HEK293 (cell line): Measurements from ENCODE around the gene PSMB4.
"Not testable (repeated sequence)": the region's sequence is repeated elsewhere in the genome, so short reads cannot be mapped to it uniquely, and the experiment has no call there.

ENCODE experiments used
- CTCF ChIA-PET: fragments of 350-600 bp; formaldehyde crosslinking; extraction: SDS; loops from one replicate; lab custom pipeline; 2021; ENCODE audit warnings: antibody characterized with exemption; lab: Yijun Ruan, JAX
- POLR2A ChIA-PET: fragments of 300-600 bp; formaldehyde crosslinking; extraction: SDS; loops from one replicate; lab custom pipeline; 2020; ENCODE audit warnings: antibody characterized with exemption, inconsistent platforms; lab: Yijun Ruan, JAX
- H3K27ac ChIP-seq: fragments of 200-500 bp; sonication (Bioruptor generic); 2 replicates; pipeline ENCODE4 v1.5.1; 2014; ENCODE audit warnings: low read depth, low read length, control low read depth, inconsistent platforms; ENCODE audit errors: extremely low read depth
- H3K36me3 ChIP-seq, 2 experiments: fragments of 200-500 bp in 1 of 2; sonication (Bioruptor generic) in 1 of 2; 1 replicate in 1 of 2; 2 replicates in 1 of 2; pipeline ENCODE4 v1.5.1; 2014 to 2017; ENCODE audit warnings: inconsistent platforms in 2 of 2, low read length in 2 of 2; ENCODE audit not compliant: control insufficient read depth in 2 of 2, insufficient read depth in 1 of 2
- H3K4me1 ChIP-seq: fragments of 200-500 bp; sonication (Bioruptor generic); 2 replicates; pipeline ENCODE4 v1.5.1; 2014; ENCODE audit warnings: mild to moderate bottlenecking, low read length, inconsistent platforms; ENCODE audit not compliant: control insufficient read depth, insufficient read depth
- H3K4me3 ChIP-seq: 2 replicates; pipeline ENCODE4 v1.5.1; 2011; ENCODE audit warnings: low read depth, mild to moderate bottlenecking, control low read depth, low read length, moderate library complexity
- H3K9me3 ChIP-seq: fragments of 200-500 bp; sonication (Bioruptor generic); 2 replicates; pipeline ENCODE4 v1.5.1; 2014; ENCODE audit warnings: low read depth, low read length, inconsistent platforms; ENCODE audit not compliant: control insufficient read depth, insufficient read depth
- KLF9 ChIP-seq: fragments of 450-650 bp; formaldehyde crosslinking; IDR thresholded peaks from 2 replicates; pipeline ENCODE4 v1.5.1; 2016; ENCODE audit warnings: missing biosample characterization, missing genetic modification characterization, low read depth
- MYNN ChIP-seq: fragments of 450-650 bp; formaldehyde crosslinking; IDR thresholded peaks from 2 replicates; pipeline ENCODE4 v1.5.1; 2016; ENCODE audit warnings: missing biosample characterization, missing genetic modification characterization, borderline replicate concordance
- WT1 ChIP-seq: fragments of 450-650 bp; formaldehyde crosslinking; IDR thresholded peaks from 2 replicates; pipeline ENCODE4 v1.5.1; 2016; ENCODE audit warnings: missing biosample characterization, missing genetic modification characterization
- ZBTB20 ChIP-seq: fragments of 450-650 bp; formaldehyde crosslinking; IDR thresholded peaks from 2 replicates; pipeline ENCODE4 v1.5.1; 2016; ENCODE audit warnings: missing biosample characterization, missing genetic modification characterization
- ZNF146 ChIP-seq: fragments of 450-650 bp; formaldehyde crosslinking; IDR thresholded peaks from 2 replicates; pipeline ENCODE4 v1.5.1; 2016; ENCODE audit warnings: missing biosample characterization, missing genetic modification characterization
- ZNF211 ChIP-seq: fragments of 450-650 bp; formaldehyde crosslinking; IDR thresholded peaks from 2 replicates; pipeline ENCODE4 v1.5.1; 2016; ENCODE audit warnings: low read depth, missing biosample characterization, missing genetic modification characterization
- ZNF600 ChIP-seq: fragments of 450-650 bp; formaldehyde crosslinking; IDR thresholded peaks from 2 replicates; pipeline ENCODE4 v1.5.1; 2016; ENCODE audit warnings: missing biosample characterization, missing genetic modification characterization
- ZNF621 ChIP-seq: fragments of 450-650 bp; formaldehyde crosslinking; IDR thresholded peaks from 2 replicates; pipeline ENCODE4 v1.5.1; 2017; ENCODE audit warnings: missing biosample characterization, missing genetic modification characterization
- ZNF629 ChIP-seq: fragments of 450-650 bp; formaldehyde crosslinking; IDR thresholded peaks from 2 replicates; pipeline ENCODE4 v1.5.1; 2017; ENCODE audit warnings: missing biosample characterization, missing genetic modification characterization
- ZNF660 ChIP-seq: fragments of 450-650 bp; IDR thresholded peaks from 2 replicates; pipeline ENCODE4 v1.5.1; 2018; ENCODE audit warnings: missing biosample characterization, mild to moderate bottlenecking, missing genetic modification characterization
- ZNF664 ChIP-seq: fragments of 450-650 bp; formaldehyde crosslinking; IDR thresholded peaks from 2 replicates; pipeline ENCODE4 v1.5.1; 2016; ENCODE audit warnings: missing biosample characterization, missing genetic modification characterization
- ZNF776 ChIP-seq: fragments of 450-650 bp; formaldehyde crosslinking; IDR thresholded peaks from 2 replicates; pipeline ENCODE4 v1.5.0; 2017; ENCODE audit warnings: missing biosample characterization, missing genetic modification characterization, borderline replicate concordance
- ZSCAN16 ChIP-seq: fragments of 450-650 bp; formaldehyde crosslinking; IDR thresholded peaks from 2 replicates; pipeline ENCODE4 v1.5.1; 2016; ENCODE audit warnings: missing biosample characterization, missing genetic modification characterization
- ZSCAN23 ChIP-seq: fragments of 450-650 bp; formaldehyde crosslinking; IDR thresholded peaks from 2 replicates; pipeline ENCODE4 v1.5.1; 2016; ENCODE audit warnings: missing biosample characterization, missing genetic modification characterization
- TF ChIP-seq, protein P1 (sequence below): fragments of 450-650 bp; formaldehyde crosslinking; IDR thresholded peaks from 2 replicates; pipeline ENCODE4 v1.5.1; 2016; ENCODE audit warnings: missing biosample characterization, missing genetic modification characterization
- TF ChIP-seq, protein P2 (sequence below): fragments of 450-650 bp; formaldehyde crosslinking; IDR thresholded peaks from 2 replicates; pipeline ENCODE4 v1.5.1; 2017; ENCODE audit warnings: missing biosample characterization, missing genetic modification characterization
- TF ChIP-seq, protein P3 (sequence below): fragments of 450-650 bp; formaldehyde crosslinking; conservative IDR thresholded peaks from 2 replicates; pipeline ENCODE4 v1.5.1; 2016; ENCODE audit warnings: low read depth, missing biosample characterization, missing genetic modification characterization
- TF ChIP-seq, protein P4 (sequence below): fragments of 450-650 bp; formaldehyde crosslinking; IDR thresholded peaks from 2 replicates; pipeline ENCODE4 v1.5.1; 2017; ENCODE audit warnings: missing biosample characterization, missing genetic modification characterization
- TF ChIP-seq, protein P5 (sequence below): fragments of 450-650 bp; formaldehyde crosslinking; IDR thresholded peaks from 2 replicates; pipeline ENCODE4 v1.5.1; 2016; ENCODE audit warnings: missing biosample characterization, missing genetic modification characterization
- TF ChIP-seq, protein P6 (sequence below): fragments of 450-650 bp; formaldehyde crosslinking; IDR thresholded peaks from 2 replicates; pipeline ENCODE4 v1.5.1; 2017; ENCODE audit warnings: missing biosample characterization, missing genetic modification characterization

PSMB4 gene

DNA sequence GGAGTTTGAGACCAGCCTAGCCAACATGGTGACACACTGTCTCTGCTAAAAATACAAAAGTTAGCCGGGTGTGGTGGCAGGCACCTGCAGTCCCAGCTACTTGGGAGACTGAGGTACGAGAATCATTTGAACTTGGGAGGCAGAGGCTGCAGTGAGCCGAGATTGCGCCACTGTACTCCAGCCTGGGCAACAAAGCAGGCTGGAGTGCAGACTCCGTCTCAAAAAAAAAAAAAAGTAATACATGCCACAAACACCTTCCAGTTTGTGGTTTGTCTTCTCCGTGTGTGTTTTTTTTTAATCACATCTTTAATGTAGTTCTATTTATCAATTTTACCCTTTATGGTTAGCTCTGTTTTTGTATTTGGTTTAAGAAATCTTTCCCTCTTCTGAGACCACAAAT, 37.6 kb downstream of the PSMB4 start (continued):
- TF ChIP-seq, protein P1, sequence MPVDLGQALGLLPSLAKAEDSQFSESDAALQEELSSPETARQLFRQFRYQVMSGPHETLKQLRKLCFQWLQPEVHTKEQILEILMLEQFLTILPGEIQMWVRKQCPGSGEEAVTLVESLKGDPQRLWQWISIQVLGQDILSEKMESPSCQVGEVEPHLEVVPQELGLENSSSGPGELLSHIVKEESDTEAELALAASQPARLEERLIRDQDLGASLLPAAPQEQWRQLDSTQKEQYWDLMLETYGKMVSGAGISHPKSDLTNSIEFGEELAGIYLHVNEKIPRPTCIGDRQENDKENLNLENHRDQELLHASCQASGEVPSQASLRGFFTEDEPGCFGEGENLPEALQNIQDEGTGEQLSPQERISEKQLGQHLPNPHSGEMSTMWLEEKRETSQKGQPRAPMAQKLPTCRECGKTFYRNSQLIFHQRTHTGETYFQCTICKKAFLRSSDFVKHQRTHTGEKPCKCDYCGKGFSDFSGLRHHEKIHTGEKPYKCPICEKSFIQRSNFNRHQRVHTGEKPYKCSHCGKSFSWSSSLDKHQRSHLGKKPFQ (tag by site-specific recombination): no peak
- TF ChIP-seq ZNF621 (tag by site-specific recombination) (no peak), ZNF211 (tag by site-specific recombination) (no peak), ZSCAN16 (no peak), MYNN (no peak), KLF9 (tag by site-specific recombination) (no peak)
- TF ChIP-seq, protein P2, sequence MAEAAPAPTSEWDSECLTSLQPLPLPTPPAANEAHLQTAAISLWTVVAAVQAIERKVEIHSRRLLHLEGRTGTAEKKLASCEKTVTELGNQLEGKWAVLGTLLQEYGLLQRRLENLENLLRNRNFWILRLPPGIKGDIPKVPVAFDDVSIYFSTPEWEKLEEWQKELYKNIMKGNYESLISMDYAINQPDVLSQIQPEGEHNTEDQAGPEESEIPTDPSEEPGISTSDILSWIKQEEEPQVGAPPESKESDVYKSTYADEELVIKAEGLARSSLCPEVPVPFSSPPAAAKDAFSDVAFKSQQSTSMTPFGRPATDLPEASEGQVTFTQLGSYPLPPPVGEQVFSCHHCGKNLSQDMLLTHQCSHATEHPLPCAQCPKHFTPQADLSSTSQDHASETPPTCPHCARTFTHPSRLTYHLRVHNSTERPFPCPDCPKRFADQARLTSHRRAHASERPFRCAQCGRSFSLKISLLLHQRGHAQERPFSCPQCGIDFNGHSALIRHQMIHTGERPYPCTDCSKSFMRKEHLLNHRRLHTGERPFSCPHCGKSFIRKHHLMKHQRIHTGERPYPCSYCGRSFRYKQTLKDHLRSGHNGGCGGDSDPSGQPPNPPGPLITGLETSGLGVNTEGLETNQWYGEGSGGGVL (tag by site-specific recombination): no peak
- TF ChIP-seq, protein P3, sequence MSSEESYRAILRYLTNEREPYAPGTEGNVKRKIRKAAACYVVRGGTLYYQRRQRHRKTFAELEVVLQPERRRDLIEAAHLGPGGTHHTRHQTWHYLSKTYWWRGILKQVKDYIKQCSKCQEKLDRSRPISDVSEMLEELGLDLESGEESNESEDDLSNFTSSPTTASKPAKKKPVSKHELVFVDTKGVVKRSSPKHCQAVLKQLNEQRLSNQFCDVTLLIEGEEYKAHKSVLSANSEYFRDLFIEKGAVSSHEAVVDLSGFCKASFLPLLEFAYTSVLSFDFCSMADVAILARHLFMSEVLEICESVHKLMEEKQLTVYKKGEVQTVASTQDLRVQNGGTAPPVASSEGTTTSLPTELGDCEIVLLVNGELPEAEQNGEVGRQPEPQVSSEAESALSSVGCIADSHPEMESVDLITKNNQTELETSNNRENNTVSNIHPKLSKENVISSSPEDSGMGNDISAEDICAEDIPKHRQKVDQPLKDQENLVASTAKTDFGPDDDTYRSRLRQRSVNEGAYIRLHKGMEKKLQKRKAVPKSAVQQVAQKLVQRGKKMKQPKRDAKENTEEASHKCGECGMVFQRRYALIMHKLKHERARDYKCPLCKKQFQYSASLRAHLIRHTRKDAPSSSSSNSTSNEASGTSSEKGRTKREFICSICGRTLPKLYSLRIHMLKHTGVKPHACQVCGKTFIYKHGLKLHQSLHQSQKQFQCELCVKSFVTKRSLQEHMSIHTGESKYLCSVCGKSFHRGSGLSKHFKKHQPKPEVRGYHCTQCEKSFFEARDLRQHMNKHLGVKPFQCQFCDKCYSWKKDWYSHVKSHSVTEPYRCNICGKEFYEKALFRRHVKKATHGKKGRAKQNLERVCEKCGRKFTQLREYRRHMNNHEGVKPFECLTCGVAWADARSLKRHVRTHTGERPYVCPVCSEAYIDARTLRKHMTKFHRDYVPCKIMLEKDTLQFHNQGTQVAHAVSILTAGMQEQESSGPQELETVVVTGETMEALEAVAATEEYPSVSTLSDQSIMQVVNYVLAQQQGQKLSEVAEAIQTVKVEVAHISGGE (tag by site-specific recombination): no peak
- TF ChIP-seq, protein P4, sequence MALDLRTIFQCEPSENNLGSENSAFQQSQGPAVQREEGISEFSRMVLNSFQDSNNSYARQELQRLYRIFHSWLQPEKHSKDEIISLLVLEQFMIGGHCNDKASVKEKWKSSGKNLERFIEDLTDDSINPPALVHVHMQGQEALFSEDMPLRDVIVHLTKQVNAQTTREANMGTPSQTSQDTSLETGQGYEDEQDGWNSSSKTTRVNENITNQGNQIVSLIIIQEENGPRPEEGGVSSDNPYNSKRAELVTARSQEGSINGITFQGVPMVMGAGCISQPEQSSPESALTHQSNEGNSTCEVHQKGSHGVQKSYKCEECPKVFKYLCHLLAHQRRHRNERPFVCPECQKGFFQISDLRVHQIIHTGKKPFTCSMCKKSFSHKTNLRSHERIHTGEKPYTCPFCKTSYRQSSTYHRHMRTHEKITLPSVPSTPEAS (tag by site-specific recombination): no peak

DNA sequence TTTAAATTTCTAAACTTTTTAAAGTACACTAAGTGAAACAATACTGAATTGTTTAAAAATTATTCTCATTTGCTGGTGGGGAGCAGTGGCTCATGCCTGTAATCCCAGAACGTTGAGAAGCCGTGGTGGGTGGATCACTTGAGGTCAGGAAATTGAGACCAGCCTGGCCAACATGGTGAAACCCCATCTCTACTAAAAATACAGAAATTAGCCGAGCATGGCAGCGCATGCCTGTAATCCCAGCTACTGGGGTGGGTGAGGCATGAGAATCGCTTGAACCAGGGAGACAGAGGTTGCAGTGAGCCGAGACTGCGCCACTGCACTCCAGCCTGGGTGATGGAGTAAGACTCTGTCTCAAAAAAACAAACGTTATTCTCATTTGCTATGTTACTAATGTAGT, 38.0 kb downstream of the PSMB4 start:
- POLR2A ChIA-PET: not testable (repeated sequence)

DNA sequence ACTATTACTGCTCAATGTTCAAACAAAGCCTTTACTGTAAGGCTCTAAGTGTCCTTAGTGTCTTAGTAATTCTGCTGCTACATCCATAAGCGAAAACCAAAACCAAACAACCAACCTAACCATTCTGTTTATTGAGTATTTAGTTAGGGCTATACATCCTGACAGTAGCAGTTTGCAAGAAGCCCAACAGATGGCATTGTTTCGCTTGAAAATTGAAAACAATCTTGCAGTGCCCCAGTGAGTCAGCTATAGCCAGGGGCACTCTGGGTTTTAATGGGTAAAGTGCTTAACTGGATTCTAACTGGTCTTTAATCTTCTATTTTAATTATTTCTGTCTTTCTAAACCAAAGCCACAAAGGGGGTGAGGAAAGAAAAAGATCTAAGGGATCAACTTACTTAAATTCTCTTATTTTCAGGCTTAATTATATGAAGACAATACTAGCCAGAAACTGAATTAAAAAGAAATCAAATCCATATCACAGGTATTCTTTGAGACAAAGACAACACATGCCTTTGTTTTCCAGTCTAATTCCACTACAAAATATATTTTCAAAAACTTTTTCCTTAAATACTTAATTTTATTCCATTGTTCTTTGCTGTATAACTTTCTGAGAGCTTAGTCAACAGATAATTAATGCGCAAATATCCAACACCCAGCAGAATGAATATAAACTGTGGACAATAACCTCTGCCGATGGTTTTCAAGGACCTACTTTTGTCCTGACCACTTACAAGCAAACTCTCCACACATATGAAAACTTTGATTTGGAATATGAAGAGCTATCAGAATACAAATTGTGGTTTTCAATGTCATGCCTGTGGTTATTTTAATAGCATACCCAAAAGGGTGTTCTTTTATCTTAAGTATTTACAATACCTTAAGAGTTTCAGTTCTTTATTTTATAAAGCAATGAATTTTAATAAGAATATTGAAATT, 44.7 kb downstream of the PSMB4 start:
- POLR2A ChIA-PET: interaction anchor here (0.6 to 1.2 kb wide), 4 partner anchors 10 to 97 kb away, joined by 3 to 5 read pairs (median 4); partner anchors contain the start of gene TUFT1
- peaks cover 11 to 23% of the 10 kb centered on the region in 2 experiments for H3K36me3 ChIP-seq
- no peak overlapping the region for H3K4me3 ChIP-seq
- peaks cover 6% of the 10 kb centered on the region; the same call in 1 of the 2 replicates for H3K4me1 ChIP-seq
- H3K27ac ChIP-seq: no peak overlapping the region
- H3K9me3 ChIP-seq: no peaks in the 10 kb centered on the region
- CTCF ChIA-PET: interaction anchor here (0.6 to 1.7 kb wide), 17 partner anchors 9 to 437 kb away, joined by 3 to 8 read pairs (median 4); no protein-coding TSS in a partner anchor
- peak; percentile 97 for TF ChIP-seq ZNF600 (tag by site-specific recombination)
- peak; percentile 34; the same call in 1 of the 2 replicates for TF ChIP-seq ZNF629 (tag by site-specific recombination)
- TF ChIP-seq ZSCAN23 (tag by site-specific recombination): no peak
- TF ChIP-seq ZBTB20: 0 out of 2 replicates have a peak, but pooled peaks have one; percentile 36
- 0 out of 2 replicates have a peak, but pooled peaks have one; percentile 33 for TF ChIP-seq ZNF664
- TF ChIP-seq WT1 (tag by site-specific recombination): peak; percentile 15; the same call in 1 of the 2 replicates
- peak; percentile 68 for TF ChIP-seq ZNF660
- TF ChIP-seq ZNF146 (tag by site-specific recombination): peak; percentile 49; the same call in 1 of the 2 replicates
- TF ChIP-seq, protein P5, sequence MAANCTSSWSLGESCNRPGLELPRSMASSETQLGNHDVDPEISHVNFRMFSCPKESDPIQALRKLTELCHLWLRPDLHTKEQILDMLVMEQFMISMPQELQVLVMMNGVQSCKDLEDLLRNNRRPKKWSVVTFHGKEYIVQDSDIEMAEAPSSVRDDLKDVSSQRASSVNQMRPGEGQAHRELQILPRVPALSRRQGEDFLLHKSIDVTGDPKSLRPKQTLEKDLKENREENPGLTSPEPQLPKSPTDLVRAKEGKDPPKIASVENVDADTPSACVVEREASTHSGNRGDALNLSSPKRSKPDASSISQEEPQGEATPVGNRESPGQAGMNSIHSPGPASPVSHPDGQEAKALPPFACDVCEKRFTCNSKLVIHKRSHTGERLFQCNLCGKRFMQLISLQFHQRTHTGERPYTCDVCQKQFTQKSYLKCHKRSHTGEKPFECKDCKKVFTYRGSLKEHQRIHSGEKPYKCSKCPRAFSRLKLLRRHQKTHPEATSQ: no peak
- TF ChIP-seq, protein P6, sequence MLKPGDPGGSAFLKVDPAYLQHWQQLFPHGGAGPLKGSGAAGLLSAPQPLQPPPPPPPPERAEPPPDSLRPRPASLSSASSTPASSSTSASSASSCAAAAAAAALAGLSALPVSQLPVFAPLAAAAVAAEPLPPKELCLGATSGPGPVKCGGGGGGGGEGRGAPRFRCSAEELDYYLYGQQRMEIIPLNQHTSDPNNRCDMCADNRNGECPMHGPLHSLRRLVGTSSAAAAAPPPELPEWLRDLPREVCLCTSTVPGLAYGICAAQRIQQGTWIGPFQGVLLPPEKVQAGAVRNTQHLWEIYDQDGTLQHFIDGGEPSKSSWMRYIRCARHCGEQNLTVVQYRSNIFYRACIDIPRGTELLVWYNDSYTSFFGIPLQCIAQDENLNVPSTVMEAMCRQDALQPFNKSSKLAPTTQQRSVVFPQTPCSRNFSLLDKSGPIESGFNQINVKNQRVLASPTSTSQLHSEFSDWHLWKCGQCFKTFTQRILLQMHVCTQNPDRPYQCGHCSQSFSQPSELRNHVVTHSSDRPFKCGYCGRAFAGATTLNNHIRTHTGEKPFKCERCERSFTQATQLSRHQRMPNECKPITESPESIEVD (tag by site-specific recombination): peak; percentile 86
- no peak for TF ChIP-seq ZNF776 (tag by site-specific recombination)

More for the DNA sequence above, 38.0 kb downstream of the PSMB4 start:
- H3K9me3 ChIP-seq, H3K4me3 ChIP-seq, CTCF ChIA-PET, H3K27ac ChIP-seq, H3K4me1 ChIP-seq: not testable (repeated sequence)
- H3K36me3 ChIP-seq: peaks cover 22 to 39% of the 10 kb centered on the region in 2 experiments
